Prostate gland (tissue), 2 donors: ENCODE results near the gene EBNA1BP2.

ENCODE experiments used
- CTCF ChIP-seq, 4 experiments: fragments of 200-600 bp in 2 of 4; fragments of 450-650 bp in 2 of 4; sonication (generic) in 2 of 4; IDR thresholded peaks; 1 replicate in 3 of 4; 2 replicates in 1 of 4; pipeline ENCODE4 v1.5.1; 2016 to 2019; ENCODE audit warnings: antibody characterized with exemption in 4 of 4, mild to moderate bottlenecking in 2 of 4, moderate library complexity in 2 of 4
- POLR2A ChIP-seq: fragments of 450-650 bp; IDR thresholded peaks from one replicate; pipeline ENCODE4 v1.6.1; 2016; ENCODE audit warnings: antibody characterized with exemption, mild to moderate bottlenecking

GRCh38 chr1:43144237-43144636 is 27.9 kb downstream of the EBNA1BP2 start:
- TF ChIP-seq POLR2A = no peak
- TF ChIP-seq CTCF (IDR thresholded peaks at IDR 0.05) = no peak
